Suprapubic skin (tissue), 4 donors: ENCODE results near the gene GBF1. TPM values are rescaled to one million over a fixed set of nuclear protein-coding genes. Genes with fewer than 3 reads are reported as not detected.

ENCODE experiments used
- DNase-seq, 2 donors: peaks; one replicate each; pipeline ENCODE4 v3.0.0-alpha.2; 2019; ENCODE audit warnings: low spot score in 2 of 2
- H3K27ac ChIP-seq: fragments of 200-600 bp; sonication (generic); one replicate; pipeline ENCODE4 v1.5.1; 2019
- H3K27me3 ChIP-seq: fragments of 200-600 bp; sonication (generic); one replicate; pipeline ENCODE4 v1.5.1; 2019
- H3K36me3 ChIP-seq: fragments of 200-600 bp; sonication (generic); one replicate; pipeline ENCODE4 v1.5.1; 2019
- H3K4me1 ChIP-seq: fragments of 200-600 bp; sonication (generic); one replicate; pipeline ENCODE4 v1.5.1; 2019
- H3K4me3 ChIP-seq: fragments of 200-600 bp; sonication (generic); one replicate; pipeline ENCODE4 v1.5.1; 2019; ENCODE audit warnings: mild to moderate bottlenecking
- H3K9me3 ChIP-seq: fragments of 200-600 bp; sonication (generic); one replicate; pipeline ENCODE4 v1.5.1; 2019
- EP300 ChIP-seq: sonication (generic); formaldehyde crosslinking; IDR thresholded peaks from one replicate; pipeline ENCODE4 v1.6.1; 2017; ENCODE audit warnings: antibody characterized with exemption
- POLR2A ChIP-seq, 2 donors: fragments of 450-650 bp; IDR thresholded peaks; one replicate each; pipeline ENCODE4 v1.6.1; 2017; ENCODE audit warnings: antibody characterized with exemption in 2 of 2, mild to moderate bottlenecking in 2 of 2, moderate library complexity in 2 of 2
- POLR2AphosphoS5 ChIP-seq, 3 donors: sonication (generic); formaldehyde crosslinking; IDR thresholded peaks; one replicate each; pipeline ENCODE4 v1.6.1; 2017; ENCODE audit warnings: antibody characterized with exemption in 3 of 3
- WGBS: methylation state at CpG from one replicate; pipeline ENCODE4 v1.1.5; 2018; 5-methylcytosine and 5-hydroxymethylcytosine counted together
- total RNA-seq, 4 donors: library from RNA; depleted of rRNA; stranded (reverse); fragments of >200 nt; gene quantifications; one replicate each; pipeline ENCODE4 v1.1.0, GENCODE V29; 2016
- TF ChIP-seq, protein P1 (sequence below), 2 donors: fragments of 200-600 bp in 1 of 2; fragments of 450-650 bp in 1 of 2; sonication (generic) in 1 of 2; IDR thresholded peaks; one replicate each; pipeline ENCODE4 v1.5.1; 2016 to 2019; ENCODE audit warnings: antibody characterized with exemption in 2 of 2, mild to moderate bottlenecking in 1 of 2, moderate library complexity in 1 of 2

The GBF1 gene
- total RNA-seq, 4 donors from 2014 or later: 31.0 to 56.1 (median 43.9) TPM

DNA sequence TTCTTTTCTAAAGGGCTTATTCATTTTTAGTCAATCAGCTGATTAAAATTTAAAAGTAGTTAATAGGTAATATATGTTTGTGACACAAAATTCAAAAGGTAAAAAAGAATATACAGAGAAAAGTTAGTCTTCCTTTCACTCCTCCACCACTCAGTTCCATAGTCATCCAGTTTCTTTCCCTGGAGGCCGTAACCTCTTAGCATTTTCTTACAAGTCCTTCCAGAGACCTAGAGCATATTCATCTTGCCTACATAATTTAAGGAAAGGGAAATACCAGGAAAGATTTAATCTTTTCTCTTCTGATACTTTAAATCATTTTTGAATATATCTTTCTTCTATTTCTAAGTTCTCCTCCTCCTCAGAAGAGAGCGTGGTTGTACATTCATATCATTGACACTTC, 10.1 kb downstream of the GBF1 start:
- Histone ChIP-seq H3K27me3 (no peaks in the 10 kb centered on the region), H3K36me3 (peaks cover 6% of the 10 kb centered on the region), H3K27ac (no peak overlapping the region), H3K4me3 (no peak overlapping the region), H3K9me3 (no peaks in the 10 kb centered on the region), H3K4me1 (peaks cover 5% of the 10 kb centered on the region)
- WGBS: 86% methylated on average over 2 of the region's 2 CpGs
- DNase-seq: no peak
- TF ChIP-seq, protein P1, sequence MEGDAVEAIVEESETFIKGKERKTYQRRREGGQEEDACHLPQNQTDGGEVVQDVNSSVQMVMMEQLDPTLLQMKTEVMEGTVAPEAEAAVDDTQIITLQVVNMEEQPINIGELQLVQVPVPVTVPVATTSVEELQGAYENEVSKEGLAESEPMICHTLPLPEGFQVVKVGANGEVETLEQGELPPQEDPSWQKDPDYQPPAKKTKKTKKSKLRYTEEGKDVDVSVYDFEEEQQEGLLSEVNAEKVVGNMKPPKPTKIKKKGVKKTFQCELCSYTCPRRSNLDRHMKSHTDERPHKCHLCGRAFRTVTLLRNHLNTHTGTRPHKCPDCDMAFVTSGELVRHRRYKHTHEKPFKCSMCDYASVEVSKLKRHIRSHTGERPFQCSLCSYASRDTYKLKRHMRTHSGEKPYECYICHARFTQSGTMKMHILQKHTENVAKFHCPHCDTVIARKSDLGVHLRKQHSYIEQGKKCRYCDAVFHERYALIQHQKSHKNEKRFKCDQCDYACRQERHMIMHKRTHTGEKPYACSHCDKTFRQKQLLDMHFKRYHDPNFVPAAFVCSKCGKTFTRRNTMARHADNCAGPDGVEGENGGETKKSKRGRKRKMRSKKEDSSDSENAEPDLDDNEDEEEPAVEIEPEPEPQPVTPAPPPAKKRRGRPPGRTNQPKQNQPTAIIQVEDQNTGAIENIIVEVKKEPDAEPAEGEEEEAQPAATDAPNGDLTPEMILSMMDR (IDR thresholded peaks at IDR 0.05): no peak
- TF ChIP-seq EP300 (no peak), POLR2A (IDR thresholded peaks at IDR 0.05) (no peak), POLR2AphosphoS5 (IDR thresholded peaks at IDR 0.05) (no peak)

GRCh38 chr10:102261196-102261595, 15.9 kb downstream of the GBF1 start:
- H3K9me3 ChIP-seq: no peaks in the 10 kb centered on the region
- H3K36me3 ChIP-seq: peaks cover 18% of the 10 kb centered on the region
- TF ChIP-seq POLR2A (IDR thresholded peaks at IDR 0.05): no peak
- TF ChIP-seq, protein P1 (IDR thresholded peaks at IDR 0.05): no peak
- TF ChIP-seq POLR2AphosphoS5 (IDR thresholded peaks at IDR 0.05): no peak
- TF ChIP-seq EP300: no peak
- no peak for DNase-seq
- H3K27ac ChIP-seq: no peak overlapping the region
- no peak overlapping the region for H3K4me3 ChIP-seq
- no peaks in the 10 kb centered on the region for H3K4me1 ChIP-seq
- H3K27me3 ChIP-seq: no peaks in the 10 kb centered on the region

GRCh38 chr10:102261842-102262241, 16.5 kb downstream of the GBF1 start:
- H3K9me3 ChIP-seq: no peaks in the 10 kb centered on the region
- H3K27ac ChIP-seq: no peak overlapping the region
- no peak for DNase-seq
- H3K36me3 ChIP-seq: peaks cover 18% of the 10 kb centered on the region
- 65% methylated on average over 6 of the region's 6 CpGs for WGBS
- no peaks in the 10 kb centered on the region for H3K4me1 ChIP-seq
- TF ChIP-seq POLR2A (IDR thresholded peaks at IDR 0.05): no peak
- H3K4me3 ChIP-seq: no peak overlapping the region
- no peaks in the 10 kb centered on the region for H3K27me3 ChIP-seq

GRCh38 chr10:102262744-102263370, 17.5 kb downstream of the GBF1 start:
- 78% methylated on average over 4 of the region's 4 CpGs for WGBS
- no peak for DNase-seq
- Histone ChIP-seq H3K27me3 (no peaks in the 10 kb centered on the region), H3K36me3 (peaks cover 18% of the 10 kb centered on the region), H3K4me3 (no peak overlapping the region), H3K9me3 (no peaks in the 10 kb centered on the region), H3K27ac (no peak overlapping the region), H3K4me1 (peaks cover 4% of the 10 kb centered on the region)
- TF ChIP-seq POLR2A (IDR thresholded peaks at IDR 0.05) (no peak), POLR2AphosphoS5 (IDR thresholded peaks at IDR 0.05) (no peak), EP300 (no peak)
- TF ChIP-seq, protein P1 (IDR thresholded peaks at IDR 0.05): no peak

DNA sequence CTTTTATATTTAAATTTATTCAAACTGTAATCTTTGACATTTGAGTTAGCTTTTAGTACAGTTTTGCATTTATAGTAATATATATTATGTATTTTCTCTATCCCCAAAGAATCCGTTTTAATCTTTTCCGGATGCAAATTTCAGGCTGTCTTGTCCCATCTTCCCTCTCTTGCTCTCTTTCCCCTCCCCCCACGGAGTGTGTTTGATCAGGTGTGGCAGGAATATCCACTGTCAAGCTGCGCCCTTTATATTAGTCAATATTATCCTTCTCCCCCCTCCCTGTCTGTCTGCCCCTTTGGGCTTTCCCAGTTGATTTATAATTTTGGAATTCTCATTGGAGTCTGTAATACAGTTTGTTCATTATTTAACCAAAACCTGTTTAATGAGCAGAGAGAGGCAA, 19.0 kb downstream of the GBF1 start:
- DNase-seq: no peak
- TF ChIP-seq EP300 (no peak), POLR2AphosphoS5 (IDR thresholded peaks at IDR 0.05) (no peak)
- no peak overlapping the region for H3K4me3 ChIP-seq
- H3K36me3 ChIP-seq: peaks cover 18% of the 10 kb centered on the region
- H3K9me3 ChIP-seq: no peaks in the 10 kb centered on the region
- H3K27ac ChIP-seq: no peak overlapping the region
- WGBS: 86% methylated on average over 4 of the region's 4 CpGs
- H3K4me1 ChIP-seq: peaks cover 19% of the 10 kb centered on the region
- no peaks in the 10 kb centered on the region for H3K27me3 ChIP-seq

GRCh38 chr10:102266670-102267069, 21.3 kb downstream of the GBF1 start:
- Histone ChIP-seq H3K4me1 (peaks cover 20% of the 10 kb centered on the region), H3K27me3 (no peaks in the 10 kb centered on the region), H3K36me3 (peaks cover 3% of the 10 kb centered on the region), H3K9me3 (no peaks in the 10 kb centered on the region), H3K27ac (no peak overlapping the region), H3K4me3 (no peak overlapping the region)
- TF ChIP-seq EP300: no peak
- no peak for TF ChIP-seq POLR2A (IDR thresholded peaks at IDR 0.05)
- TF ChIP-seq, protein P1 (IDR thresholded peaks at IDR 0.05): no peak
- TF ChIP-seq POLR2AphosphoS5 (IDR thresholded peaks at IDR 0.05): no peak
- WGBS: 98% methylated on average over 3 of the region's 3 CpGs
- no peak for DNase-seq
